Measurements from ENCODE around the gene CAMK2A.

The CAMK2A gene

GRCh38 chr5:150281987-150282386 lies 7.6 kb downstream of the CAMK2A start:
- TF ChIP-seq, protein P1, sequence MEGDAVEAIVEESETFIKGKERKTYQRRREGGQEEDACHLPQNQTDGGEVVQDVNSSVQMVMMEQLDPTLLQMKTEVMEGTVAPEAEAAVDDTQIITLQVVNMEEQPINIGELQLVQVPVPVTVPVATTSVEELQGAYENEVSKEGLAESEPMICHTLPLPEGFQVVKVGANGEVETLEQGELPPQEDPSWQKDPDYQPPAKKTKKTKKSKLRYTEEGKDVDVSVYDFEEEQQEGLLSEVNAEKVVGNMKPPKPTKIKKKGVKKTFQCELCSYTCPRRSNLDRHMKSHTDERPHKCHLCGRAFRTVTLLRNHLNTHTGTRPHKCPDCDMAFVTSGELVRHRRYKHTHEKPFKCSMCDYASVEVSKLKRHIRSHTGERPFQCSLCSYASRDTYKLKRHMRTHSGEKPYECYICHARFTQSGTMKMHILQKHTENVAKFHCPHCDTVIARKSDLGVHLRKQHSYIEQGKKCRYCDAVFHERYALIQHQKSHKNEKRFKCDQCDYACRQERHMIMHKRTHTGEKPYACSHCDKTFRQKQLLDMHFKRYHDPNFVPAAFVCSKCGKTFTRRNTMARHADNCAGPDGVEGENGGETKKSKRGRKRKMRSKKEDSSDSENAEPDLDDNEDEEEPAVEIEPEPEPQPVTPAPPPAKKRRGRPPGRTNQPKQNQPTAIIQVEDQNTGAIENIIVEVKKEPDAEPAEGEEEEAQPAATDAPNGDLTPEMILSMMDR (IDR thresholded peaks at IDR 0.05) = no peak
- DNase-seq (ENCODE audit: low spot score) = no peak
- no peak overlapping the region for H3K27ac ChIP-seq
- no peak overlapping the region for H3K4me3 ChIP-seq

- TF ChIP-seq, protein P1 (IDR thresholded peaks at IDR 0.05) = no peak
- Histone ChIP-seq H3K4me3 (no peak overlapping the region), H3K27ac (no peak overlapping the region)
- DNase-seq (ENCODE audit: low spot score) = no peak
Measured at GRCh38 chr5:150279330-150280020, 10.1 kb downstream of the CAMK2A start.

DNA sequence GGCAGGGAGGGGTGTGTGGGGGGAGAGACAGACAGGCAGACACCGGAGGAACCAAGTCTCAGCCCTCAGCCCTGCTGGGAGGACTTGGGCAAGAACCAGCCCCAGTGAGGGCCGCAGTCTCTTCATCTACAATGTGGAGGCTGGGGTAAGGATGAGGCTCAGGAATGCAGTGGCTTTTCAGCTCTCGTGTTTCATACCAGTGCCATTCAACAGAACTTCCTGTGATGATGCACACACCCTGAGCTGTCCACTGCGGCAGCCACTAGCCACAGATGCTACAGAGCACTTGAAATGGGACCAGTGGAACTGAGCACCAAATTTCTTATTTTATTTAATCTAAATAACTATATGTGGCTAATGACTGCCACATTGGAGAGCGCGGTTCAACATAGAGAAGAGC lies 10.7 kb downstream of the CAMK2A start:
- DNase-seq (ENCODE audit: low spot score) = no peak
- H3K27ac ChIP-seq = no peak overlapping the region
- TF ChIP-seq, protein P1 (IDR thresholded peaks at IDR 0.05) = no peak
- H3K4me3 ChIP-seq = no peak overlapping the region

DNA sequence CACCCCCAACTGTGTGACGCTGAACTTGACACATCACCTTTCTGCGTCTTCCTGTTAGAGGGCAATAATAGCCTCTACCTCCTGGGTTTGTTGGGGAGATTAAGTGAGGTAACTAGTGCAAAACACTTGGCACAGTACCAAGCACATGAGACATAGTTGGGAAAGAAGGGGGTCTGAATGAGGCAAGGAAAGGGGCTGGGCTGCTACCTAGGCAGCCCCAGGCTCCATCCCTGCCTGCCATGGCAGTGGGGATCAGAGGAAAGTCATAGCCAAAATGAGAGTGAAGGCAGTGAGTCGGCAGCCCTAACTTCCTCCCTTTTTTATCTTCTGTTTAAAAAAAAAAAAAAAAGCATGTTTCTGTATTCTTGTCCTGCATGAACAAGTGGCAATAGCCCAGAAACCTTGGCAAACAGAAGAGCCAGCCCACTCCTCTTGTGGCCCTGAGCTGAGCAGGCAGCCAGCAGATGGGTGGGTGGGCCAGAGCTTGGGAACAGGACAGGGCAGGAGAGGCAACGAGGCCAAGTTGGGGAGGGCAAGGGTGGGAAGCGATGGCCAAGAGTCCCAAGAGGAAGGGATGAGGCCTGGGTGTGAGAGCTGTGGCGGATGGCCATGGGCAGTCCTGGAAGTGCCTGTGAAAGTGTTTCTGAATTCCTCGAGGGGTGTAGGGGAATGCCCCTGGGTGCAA lies 11.4 kb downstream of the CAMK2A start:
- TF ChIP-seq, protein P1 (IDR thresholded peaks at IDR 0.05) = no peak
- no peak overlapping the region for H3K27ac ChIP-seq
- no peak overlapping the region for H3K4me3 ChIP-seq
- DNase-seq (ENCODE audit: low spot score) = no peak

GRCh38 chr5:150277043-150277442 lies 12.5 kb downstream of the CAMK2A start:
- DNase-seq (ENCODE audit: low spot score) = no peak
- no peak overlapping the region for H3K27ac ChIP-seq
- TF ChIP-seq, protein P1 (IDR thresholded peaks at IDR 0.05) = no peak
- H3K4me3 ChIP-seq = no peak overlapping the region

- no peak overlapping the region for H3K27ac ChIP-seq
- TF ChIP-seq, protein P1 (IDR thresholded peaks at IDR 0.05) = no peak
- H3K4me3 ChIP-seq = no peak overlapping the region
- DNase-seq (ENCODE audit: low spot score) = no peak
Measured at GRCh38 chr5:150274811-150275210, 14.8 kb downstream of the CAMK2A start.

- no peak overlapping the region for H3K4me3 ChIP-seq
- TF ChIP-seq, protein P1 (IDR thresholded peaks at IDR 0.05) = no peak
- no peak for DNase-seq (ENCODE audit: low spot score)
- H3K27ac ChIP-seq = no peak overlapping the region
Measured at GRCh38 chr5:150272531-150272930, 17.0 kb downstream of the CAMK2A start.
